K562 (cell line): ENCODE measurements around the gene ATF6B. TPM values are rescaled to one million over a fixed set of nuclear protein-coding genes. Genes with fewer than 3 reads are reported as not detected.

ENCODE experiments used
- ATAC-seq: fragments of 200-7000 bp; cut with Tn5 transposase; 3 replicates; pipeline ENCODE4 v1.9.1; 2020; ENCODE audit warnings: moderate library complexity
- BruUV-seq: library from RNA; stranded (reverse); fragments of 400-500 nt; replicated peaks from 2 replicates; lab custom pipeline; 2021; lab: Mats Ljungman, UMichigan
- CTCF ChIA-PET: fragments of 300-600 bp; formaldehyde crosslinking; extraction: SDS; loops from one replicate; lab custom pipeline; 2021; ENCODE audit warnings: low intra/inter-chr PET ratio; lab: Yijun Ruan, JAX
- POLR2A ChIA-PET: fragments of 300-600, 350-650 bp; sonication (Branson Sonifier 250); formaldehyde crosslinking; extraction: SDS; loops from one replicate; lab custom pipeline; 2021; ENCODE audit warnings: antibody characterized with exemption, inconsistent platforms; lab: Yijun Ruan, JAX
- DNase-seq, 4 experiments: peaks; one replicate each; pipeline versions ENCODE4 v3.0.0 to v3.0.0-alpha.2; 2011 to 2018; ENCODE audit warnings: low spot score in 3 of 4, mixed read lengths in 3 of 4; ENCODE audit errors: extremely low read depth in 1 of 4
- FAIRE-seq: peaks from 2 replicates; lab custom pipeline; 2011; peaks lifted over from hg19 to GRCh38; lab: Jason Lieb, UNC
- H2AFZ ChIP-seq: 2 replicates; pipeline ENCODE4 v1.6.0; 2011; ENCODE audit warnings: low read depth, low read length, control low read depth, inconsistent platforms
- H3K27ac ChIP-seq: fragments of 200-600 bp; 3 replicates; pipeline ENCODE4 v1.8.0; 2011; ENCODE audit warnings: low read depth, mild to moderate bottlenecking, control low read depth, inconsistent platforms, low read length, moderate library complexity, mixed read lengths; ENCODE audit errors: extremely low read depth
- H3K27me3 ChIP-seq, 2 experiments: fragments of 300-600 bp in 1 of 2; 2 replicates in 1 of 2; 3 replicates in 1 of 2; pipeline versions ENCODE4 v1.6.0 to v1.8.0; 2011; ENCODE audit warnings: inconsistent platforms in 2 of 2, low read length in 2 of 2, mild to moderate bottlenecking in 1 of 2, mixed read lengths in 1 of 2, moderate library complexity in 1 of 2; ENCODE audit not compliant: control insufficient read depth in 2 of 2, insufficient read depth in 2 of 2
- H3K36me3 ChIP-seq: fragments of 300-600 bp; 3 replicates; pipeline ENCODE4 v1.8.0; 2011; ENCODE audit warnings: mild to moderate bottlenecking, low read length, inconsistent platforms; ENCODE audit not compliant: control insufficient read depth, insufficient read depth
- H3K4me1 ChIP-seq, 2 experiments: fragments of 200-600 bp in 1 of 2; replicated peaks in 1 of 2; 2 replicates in 1 of 2; 3 replicates in 1 of 2; pipeline versions ENCODE4 v1.5.1 to v1.8.0; 2011; ENCODE audit warnings: inconsistent platforms in 2 of 2, low read length in 2 of 2, mild to moderate bottlenecking in 1 of 2, mixed read lengths in 1 of 2, moderate library complexity in 1 of 2; ENCODE audit not compliant: control insufficient read depth in 2 of 2, insufficient read depth in 2 of 2
- H3K4me2 ChIP-seq: 2 replicates; pipeline ENCODE4 v1.6.1; 2011; ENCODE audit warnings: low read length, control low read depth, inconsistent platforms, mixed read lengths; ENCODE audit not compliant: insufficient read depth
- H3K4me3 ChIP-seq: fragments of 200-600 bp; sonication (generic), shearing (Covaris generic); 2 replicates; pipeline ENCODE4 v1.5.1; 2016; ENCODE audit warnings: control low read depth, inconsistent platforms
- H3K79me2 ChIP-seq: fragments of 200-600 bp; 3 replicates; pipeline ENCODE4 v1.8.0; 2011; ENCODE audit warnings: low read length, inconsistent platforms; ENCODE audit not compliant: control insufficient read depth, insufficient read depth
- H3K9ac ChIP-seq, 2 experiments: 2 replicates each; pipeline versions ENCODE4 v1.6.0 to v1.6.1; 2011; ENCODE audit warnings: low read depth in 2 of 2, low read length in 2 of 2, control low read depth in 1 of 2, inconsistent platforms in 1 of 2, mild to moderate bottlenecking in 1 of 2, mixed read lengths in 1 of 2; ENCODE audit not compliant: insufficient read depth in 1 of 2
- H3K9me1 ChIP-seq: one replicate; pipeline ENCODE4 v1.6.0; 2011; ENCODE audit warnings: inconsistent platforms, mild to moderate bottlenecking, low read length, moderate library complexity; ENCODE audit not compliant: control insufficient read depth, insufficient read depth
- H3K9me3 ChIP-seq: replicated peaks from 2 replicates; pipeline ENCODE4 v1.5.1; 2011; ENCODE audit warnings: low read depth, low read length, inconsistent platforms; ENCODE audit not compliant: control insufficient read depth, insufficient read depth
- H4K20me1 ChIP-seq: replicated peaks from 2 replicates; pipeline ENCODE4 v1.6.1; 2011; ENCODE audit warnings: low read length, inconsistent platforms, mixed read lengths; ENCODE audit not compliant: control insufficient read depth, insufficient read depth
- ATF2 ChIP-seq: sonication (generic); formaldehyde crosslinking; IDR thresholded peaks from 2 replicates; pipeline ENCODE4 v1.8.1; 2022; ENCODE audit warnings: missing genetic modification reagents
- ATF4 ChIP-seq: fragments of 450-650 bp; formaldehyde crosslinking; IDR thresholded peaks from 2 replicates; pipeline ENCODE4 v1.4.0; 2022; ENCODE audit warnings: mild to moderate bottlenecking, moderate library complexity
- ESRRA ChIP-seq: fragments of 450-650 bp; IDR thresholded peaks from 2 replicates; pipeline ENCODE4 v1.6.1; 2014; ENCODE audit warnings: low read depth, mild to moderate bottlenecking, moderate library complexity, borderline replicate concordance
- HCFC1 ChIP-seq: IDR thresholded peaks from 2 replicates; pipeline ENCODE4 v1.6.1; 2012; ENCODE audit warnings: low read depth, low read length, improper control_type of control experiment
- KLF13 ChIP-seq: fragments of 450-650 bp; IDR thresholded peaks from 2 replicates; pipeline ENCODE4 v1.6.1; 2016; ENCODE audit warnings: missing genetic modification characterization, low read depth, mild to moderate bottlenecking, missing compliant biosample characterization, moderate library complexity, borderline replicate concordance
- MXD1 ChIP-seq: fragments of 250-450 bp; sonication (Bioruptor Pico); IDR thresholded peaks from 2 replicates; pipeline ENCODE4 v1.8.0; 2021; ENCODE audit warnings: borderline replicate concordance, mild to moderate bottlenecking, moderate library complexity; ENCODE audit not compliant: poor library complexity, severe bottlenecking
- NCOR1 ChIP-seq: fragments of 450-650 bp; IDR thresholded peaks from 2 replicates; pipeline ENCODE4 v1.6.1; 2016; ENCODE audit warnings: mild to moderate bottlenecking, moderate library complexity
- PRPF4 ChIP-seq: fragments of 200-400 bp; formaldehyde crosslinking; IDR thresholded peaks from one replicate; pipeline ENCODE4 v1.6.1; 2017; ENCODE audit warnings: low read length, low read depth, mild to moderate bottlenecking; ENCODE audit not compliant: insufficient read depth, poor library complexity, severe bottlenecking
- PTBP1 ChIP-seq: fragments of 200-400 bp; formaldehyde crosslinking; IDR thresholded peaks from 2 replicates; pipeline ENCODE4 v1.6.1; 2017; ENCODE audit warnings: low read depth, low read length
- PYGO2 ChIP-seq: fragments of 450-650 bp; IDR thresholded peaks from 2 replicates; pipeline ENCODE4 v1.6.1; 2016; ENCODE audit warnings: mild to moderate bottlenecking, missing genetic modification characterization, moderate library complexity, missing compliant biosample characterization
- RBBP5 ChIP-seq: fragments of 200-600 bp; sonication (generic); IDR thresholded peaks from 2 replicates; pipeline ENCODE4 v1.6.1; 2012; ENCODE audit warnings: borderline replicate concordance, mild to moderate bottlenecking, low read length, control low read depth, inconsistent platforms; ENCODE audit not compliant: insufficient read depth, poor library complexity, severe bottlenecking
- SMARCB1 ChIP-seq: IDR thresholded peaks from 2 replicates; pipeline ENCODE4 v1.6.1; 2011; ENCODE audit warnings: improper control_type of control experiment, low read depth; ENCODE audit not compliant: insufficient read length
- SRF ChIP-seq, 2 experiments: fragments of 250-450, 450-650 bp in 1 of 2; sonication (Bioruptor Pico) in 1 of 2; sonication (generic) in 1 of 2; formaldehyde crosslinking; IDR thresholded peaks; 2 replicates each; pipeline versions ENCODE4 v1.5.0 to v1.5.1; 2020 to 2022; ENCODE audit warnings: mild to moderate bottlenecking in 1 of 2, missing genetic modification reagents in 1 of 2
- UBTF ChIP-seq, 2 experiments: IDR thresholded peaks; 2 replicates each; pipeline ENCODE4 v1.6.1; 2012; ENCODE audit warnings: improper control_type of control experiment in 2 of 2, low read depth in 2 of 2, low read length in 2 of 2, borderline replicate concordance in 1 of 2
- ZBTB8A ChIP-seq: fragments of 450-650 bp; IDR thresholded peaks from 2 replicates; pipeline ENCODE4 v1.6.1; 2018; ENCODE audit warnings: mild to moderate bottlenecking, moderate library complexity; ENCODE audit not compliant: partially characterized antibody
- ZSCAN29 ChIP-seq: fragments of 450-650 bp; IDR thresholded peaks from 2 replicates; pipeline ENCODE4 v1.6.1; 2017
- ZZZ3 ChIP-seq: fragments of 450-650 bp; IDR thresholded peaks from 2 replicates; pipeline ENCODE4 v1.6.1; 2016; ENCODE audit warnings: antibody characterized with exemption, mild to moderate bottlenecking, moderate library complexity
- WGBS: fragments of 100-300 bp; shearing (Covaris generic); methylation state at CpG from one replicate; pipeline ENCODE4 v1.1.6; 2016; ENCODE audit warnings: low coverage, mixed read lengths; ENCODE audit not compliant: insufficient coverage; ENCODE audit errors: missing lambda C conversion rate; 5-methylcytosine and 5-hydroxymethylcytosine counted together
- in situ Hi-C: fragments of 300-500 bp; cut with MboI; formaldehyde crosslinking; loops from 4 replicates; pipeline ENCODE4 v1.15.0; 2018; ENCODE audit warnings: inconsistent platforms, mixed read lengths
- intact Hi-C: fragments of 100-400 bp; cut with micrococcal nuclease; formaldehyde crosslinking; loops from 2 replicates; pipeline ENCODE4 v1.14.2; 2022
- polyA plus RNA-seq, 8 experiments: library from polyadenylated mRNA; depleted of rRNA in 4 of 8; stranded (reverse) in 5 of 8; unstranded in 3 of 8; fragments of >200 nt; fragmentation: Nextera tagmentation in 2 of 8; fragmentation: Illumina TruSeq in 1 of 8; extraction: Ambion mirVana in 2 of 8; extraction: Trizol in 1 of 8; gene quantifications; 2 replicates each; pipeline versions ENCODE4 v1.2.1 to v1.2.3, GENCODE V29; 2011 to 2014; ENCODE audit warnings: inconsistent platforms in 1 of 8, missing spikeins in 1 of 8
- total RNA-seq, 7 experiments: library from RNA; depleted of rRNA in 6 of 7; stranded (reverse); fragments of >200 nt in 6 of 7; fragmentation: Illumina TruSeq in 2 of 7; extraction: Trizol in 2 of 7; gene quantifications; 2 replicates each; pipeline versions ENCODE4 v1.2.1 to v1.2.3, GENCODE V29; 2011 to 2021; ENCODE audit warnings: low replicate concordance in 1 of 7

The ATF6B gene
- total and polyA plus RNA-seq, 9 of the 15 experiments (the other 6 are each of a cell fraction or from before 2014, with no cell fraction given): 20.7 to 131 (median 31.7) TPM

GRCh38 chr6:32174416-32174815, 46.4 kb upstream of the ATF6B start:
- Histone ChIP-seq H3K79me2 (peaks cover 55% of the 10 kb centered on the region), H3K4me2 (peak overlapping the region; percentile 88), H3K9ac (peak overlapping the region in 1 of 2 experiments; percentile 81; a peak in 2 of 4 replicates), H2AFZ (no peak overlapping the region), H3K27ac (no peak overlapping the region; the same call in 2 of the 3 replicates), H3K4me1 (peaks cover 25 to 46% of the 10 kb centered on the region in 2 experiments), H3K9me1 (no peaks in the 10 kb centered on the region), H4K20me1 (no peaks in the 10 kb centered on the region), H3K27me3 (no peaks in the 10 kb centered on the region), H3K4me3 (peak overlapping the region; percentile 88), H3K9me3 (no peaks in the 10 kb centered on the region), H3K36me3 (peaks cover 35% of the 10 kb centered on the region)
- TF ChIP-seq ATF2 (CRISPR knock-in tag) (no peak), PYGO2 (no peak), ZBTB8A (no peak), ZZZ3 (no peak), SMARCB1 (no peak), ATF4 (no peak), PTBP1 (no peak), RBBP5 (no peak), MXD1 (CRISPR knock-in tag) (no peak), ESRRA (no peak), UBTF (IDR thresholded peaks at IDR 0.05; ENCODE audit: borderline replicate concordance in 1 of 2, low read depth in 2 of 2, low read length in 2 of 2) (no peak), KLF13 (tag) (no peak), HCFC1 (no peak), ZSCAN29 (no peak), PRPF4 (no peak), SRF (CRISPR knock-in tag; IDR thresholded peaks at IDR 0.05) (no peak), NCOR1 (no peak)
- POLR2A ChIA-PET: interaction anchor here (0.6 kb wide), 1 partner anchor 758 kb away, joined by 3 read pairs; no protein-coding TSS in a partner anchor
- FAIRE-seq (no peak), ATAC-seq (no peak), DNase-seq (no peak)
- CTCF ChIA-PET: interaction anchor here (0.5 kb wide), 1 partner anchor 54 kb away, joined by 3 read pairs; no protein-coding TSS in a partner anchor
- in situ Hi-C loops: no loop called here
- intact Hi-C loops: loop anchor here (10.0 kb wide), 2 partner anchors 350 to 510 kb away; partner anchors contain the start of genes C6orf47, CSNK2B, GPANK1 and HSPA1B
- no TSS peak for BruUV-seq
- 74% methylated on average over 1 of the region's 1 CpG for WGBS
